Neuronal stem cell (in vitro differentiated cells): ENCODE results near the gene SGPP2.

Source experiments
- DNase-seq: peaks from one replicate; pipeline ENCODE4 v3.0.0-alpha.2; 2013; ENCODE audit warnings: low spot score
- H2AFZ ChIP-seq: one replicate; pipeline ENCODE4 v1.6.1; 2013; ENCODE audit warnings: mild to moderate bottlenecking, low read length, inconsistent platforms
- H2AK5ac ChIP-seq: 2 replicates; pipeline ENCODE4 v1.6.1; 2013; ENCODE audit warnings: low read depth, mild to moderate bottlenecking, inconsistent platforms, low read length, moderate library complexity, mixed read lengths
- H2BK120ac ChIP-seq: 2 replicates; pipeline ENCODE4 v1.6.1; 2013; ENCODE audit warnings: low read depth, mild to moderate bottlenecking, inconsistent platforms, low read length, moderate library complexity, mixed read lengths
- H2BK12ac ChIP-seq: one replicate; pipeline ENCODE4 v1.6.1; 2013; ENCODE audit warnings: low read length, inconsistent platforms
- H2BK15ac ChIP-seq: 2 replicates; pipeline ENCODE4 v1.6.1; 2013; ENCODE audit warnings: mild to moderate bottlenecking, low read length, inconsistent platforms, mixed read lengths
- H2BK5ac ChIP-seq: one replicate; pipeline ENCODE4 v1.6.1; 2013; ENCODE audit warnings: inconsistent platforms, mild to moderate bottlenecking, low read length, moderate library complexity
- H3K14ac ChIP-seq: one replicate; pipeline ENCODE4 v1.6.1; 2013; ENCODE audit warnings: low read length, inconsistent platforms
- H3K18ac ChIP-seq: 2 replicates; pipeline ENCODE4 v1.6.1; 2013; ENCODE audit warnings: low read length, inconsistent platforms
- H3K23ac ChIP-seq: 2 replicates; pipeline ENCODE4 v1.6.1; 2013; ENCODE audit warnings: low read depth, mild to moderate bottlenecking, mixed read lengths, low read length, inconsistent platforms; ENCODE audit not compliant: poor library complexity
- H3K27ac ChIP-seq: replicated peaks from 3 replicates; pipeline ENCODE4 v1.5.1; 2013; ENCODE audit warnings: low read length, inconsistent platforms
- H3K27me3 ChIP-seq, 3 experiments: 2 replicates each; pipeline ENCODE4 v1.6.1; 2013; ENCODE audit warnings: low read length in 3 of 3, mild to moderate bottlenecking in 2 of 3, inconsistent platforms in 1 of 3, low read depth in 1 of 3, mixed read lengths in 1 of 3, moderate library complexity in 1 of 3; ENCODE audit not compliant: control insufficient read depth in 3 of 3, insufficient read depth in 3 of 3
- H3K36me3 ChIP-seq, 2 donors: replicated peaks in 1 of 2; 2 replicates each; pipeline ENCODE4 v1.6.1; 2013; ENCODE audit warnings: low read length in 2 of 2; ENCODE audit not compliant: control insufficient read depth in 2 of 2, insufficient read depth in 2 of 2
- H3K4ac ChIP-seq: 2 replicates; pipeline ENCODE4 v1.6.1; 2013; ENCODE audit warnings: inconsistent platforms, mild to moderate bottlenecking, low read length, moderate library complexity
- H3K4me1 ChIP-seq, 2 donors: 1 replicate in 1 of 2; 2 replicates in 1 of 2; pipeline ENCODE4 v1.6.1; 2013; ENCODE audit warnings: low read length in 2 of 2, low read depth in 1 of 2; ENCODE audit not compliant: control insufficient read depth in 2 of 2, insufficient read depth in 1 of 2
- H3K4me2 ChIP-seq: one replicate; pipeline ENCODE4 v1.6.1; 2013; ENCODE audit warnings: mild to moderate bottlenecking, low read length, inconsistent platforms; ENCODE audit not compliant: insufficient read depth, poor library complexity, severe bottlenecking
- H3K4me3 ChIP-seq, 2 donors: 2 replicates each; pipeline ENCODE4 v1.5.1; 2013; ENCODE audit warnings: low read length in 2 of 2, mild to moderate bottlenecking in 2 of 2, inconsistent platforms in 1 of 2, moderate library complexity in 1 of 2
- H3K79me1 ChIP-seq: one replicate; pipeline ENCODE4 v1.6.1; 2013; ENCODE audit warnings: low read depth, mild to moderate bottlenecking, inconsistent platforms, low read length, moderate library complexity
- H3K9ac ChIP-seq: one replicate; pipeline ENCODE4 v1.6.1; 2013; ENCODE audit warnings: mild to moderate bottlenecking, low read depth, low read length, inconsistent platforms; ENCODE audit not compliant: poor library complexity
- H3K9me3 ChIP-seq, 2 donors: replicated peaks in 1 of 2; 2 replicates each; pipeline versions ENCODE3 to v1.6.1; 2013; ENCODE audit warnings: low read length in 2 of 2, mild to moderate bottlenecking in 2 of 2, inconsistent platforms in 1 of 2, low read depth in 1 of 2, mixed read lengths in 1 of 2, moderate library complexity in 1 of 2; ENCODE audit not compliant: control insufficient read depth in 2 of 2, insufficient read depth in 1 of 2
- H4K8ac ChIP-seq: one replicate; pipeline ENCODE4 v1.6.1; 2013; ENCODE audit warnings: low read depth, mild to moderate bottlenecking, inconsistent platforms, low read length, moderate library complexity
- H4K91ac ChIP-seq: one replicate; pipeline ENCODE4 v1.6.1; 2013; ENCODE audit warnings: low read length, low read depth, mild to moderate bottlenecking, inconsistent platforms; ENCODE audit not compliant: poor library complexity
- WGBS, 2 donors: extraction: QIAGEN DNeasy Blood & Tissue Kit; methylation state at CpG; one replicate each; pipeline ENCODE4 v1.1.7; 2013; ENCODE audit warnings: missing lambda C conversion rate in 2 of 2, mixed read lengths in 1 of 2; ENCODE audit not compliant: insufficient read length in 2 of 2, insufficient replicate concordance in 1 of 2; ENCODE audit errors: extremely low coverage in 2 of 2; 5-methylcytosine and 5-hydroxymethylcytosine counted together

SGPP2 gene

GRCh38 chr2:222523783-222524544 is 99.6 kb downstream of the SGPP2 start:
- Histone ChIP-seq H3K79me1 (no peaks in the 10 kb centered on the region), H3K4me1 (no peaks in the 10 kb centered on the region), H3K4ac (no peak overlapping the region), H3K18ac (no peak overlapping the region), H2AK5ac (no peak overlapping the region), H3K4me3 (no peak overlapping the region), H3K14ac (no peak overlapping the region), H3K27me3 (peaks cover 0 to 4% (median 2%) of the 10 kb centered on the region in 3 experiments), H3K27ac (no peak overlapping the region), H2AFZ (no peak overlapping the region), H4K8ac (no peak overlapping the region), H3K9me3 (no peaks in the 10 kb centered on the region), H3K36me3 (no peaks in the 10 kb centered on the region), H2BK120ac (no peak overlapping the region), H2BK5ac (no peak overlapping the region), H2BK12ac (no peak overlapping the region), H3K4me2 (no peak overlapping the region), H3K9ac (no peak overlapping the region), H4K91ac (no peak overlapping the region), H2BK15ac (no peak overlapping the region), H3K23ac (no peak overlapping the region)
- no CpG with 5 or more reads among the region's 4 CpGs for WGBS, 2 donors
- no peak for DNase-seq

DNA sequence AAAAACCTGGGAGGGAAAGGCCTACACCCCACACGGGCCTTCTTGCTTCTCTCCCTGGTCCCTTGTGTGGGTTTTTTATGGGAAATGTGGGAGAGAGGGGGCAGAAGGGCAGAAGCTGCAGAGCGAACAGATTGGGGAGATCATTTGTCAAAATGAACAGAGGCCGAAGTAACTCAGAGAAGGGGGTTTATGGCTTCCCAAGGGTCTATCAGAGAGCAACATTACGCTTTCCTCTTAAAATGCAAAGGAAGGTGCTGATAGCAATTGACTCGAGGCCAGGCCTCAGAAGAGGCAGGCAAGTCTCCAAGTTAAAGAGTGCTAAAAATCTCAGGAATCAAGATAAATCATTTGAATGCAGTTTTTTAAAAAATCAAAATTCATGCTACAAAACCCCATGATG is 101.5 kb downstream of the SGPP2 start:
- peak overlapping the region; percentile 22 for H2AFZ ChIP-seq
- no peaks in the 10 kb centered on the region for H3K36me3 ChIP-seq
- no peaks in the 10 kb centered on the region for H3K9me3 ChIP-seq
- no peak overlapping the region for H3K4ac ChIP-seq
- H4K91ac ChIP-seq: no peak overlapping the region
- no peak overlapping the region for H2BK5ac ChIP-seq
- DNase-seq: no peak
- no peaks in the 10 kb centered on the region for H3K79me1 ChIP-seq
- H3K9ac ChIP-seq: no peak overlapping the region
- H3K14ac ChIP-seq: no peak overlapping the region
- H2BK120ac ChIP-seq: no peak overlapping the region
- H2BK12ac ChIP-seq: no peak overlapping the region
- H3K23ac ChIP-seq: no peak overlapping the region
- peaks cover 0 to 2% (median 0%) of the 10 kb centered on the region in 3 experiments for H3K27me3 ChIP-seq
- H3K27ac ChIP-seq: no peak overlapping the region
- no peak overlapping the region for H2AK5ac ChIP-seq
- no peaks in the 10 kb centered on the region for H3K4me1 ChIP-seq
- H2BK15ac ChIP-seq: no peak overlapping the region
- H3K4me2 ChIP-seq: no peak overlapping the region
- no peak overlapping the region for H4K8ac ChIP-seq
- H3K4me3 ChIP-seq: no peak overlapping the region
- H3K18ac ChIP-seq: no peak overlapping the region
- WGBS, 2 donors: no CpG with 5 or more reads among the region's 5 CpGs

DNA sequence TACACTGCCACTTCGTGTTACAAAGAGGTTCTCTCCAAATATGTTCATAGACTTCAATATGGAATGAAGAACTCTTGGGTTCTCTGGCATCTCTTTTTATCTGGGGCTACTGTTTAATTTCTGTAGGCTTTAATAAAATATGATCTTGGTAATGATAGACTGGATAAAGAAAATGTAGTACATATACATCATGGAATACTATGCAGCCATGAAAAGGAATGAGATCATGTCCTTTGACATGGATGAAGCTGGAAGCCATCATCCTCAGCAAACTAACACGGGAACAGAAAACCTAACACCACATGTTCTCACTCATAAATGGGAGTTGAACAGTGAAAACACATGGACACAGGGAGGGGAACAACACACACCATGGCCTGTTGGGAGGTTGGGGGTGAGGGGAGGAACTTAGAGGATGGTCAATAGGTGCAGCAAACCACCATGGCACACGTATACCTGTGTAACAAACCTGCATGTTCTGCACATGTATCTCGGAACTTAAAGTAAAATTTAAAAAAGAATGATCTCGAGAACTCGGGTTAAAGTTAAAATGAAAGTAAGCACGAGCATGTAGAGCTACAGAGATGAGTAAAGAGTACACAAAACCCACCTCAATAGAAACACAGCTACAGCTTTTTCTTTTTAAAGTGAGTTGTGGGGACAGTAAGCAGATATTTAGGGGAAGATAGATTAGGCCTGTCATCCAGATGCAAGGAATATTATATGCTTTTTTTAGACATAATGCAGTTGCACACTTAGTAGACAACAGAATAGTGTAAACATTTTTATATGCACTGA is 102.3 kb downstream of the SGPP2 start:
- Histone ChIP-seq H4K91ac (no peak overlapping the region), H2BK12ac (no peak overlapping the region), H3K27ac (no peak overlapping the region), H2AFZ (no peak overlapping the region), H2BK5ac (no peak overlapping the region), H3K4me1 (no peaks in the 10 kb centered on the region), H3K18ac (no peak overlapping the region), H3K36me3 (no peaks in the 10 kb centered on the region), H3K79me1 (no peaks in the 10 kb centered on the region), H3K4me3 (no peak overlapping the region), H3K4ac (no peak overlapping the region), H3K4me2 (no peak overlapping the region), H2BK120ac (no peak overlapping the region), H3K27me3 (peaks cover 0 to 2% (median 0%) of the 10 kb centered on the region in 3 experiments), H2BK15ac (no peak overlapping the region), H3K23ac (no peak overlapping the region), H3K14ac (no peak overlapping the region), H2AK5ac (no peak overlapping the region), H3K9me3 (peaks cover 0 to under 1% of the 10 kb centered on the region in 2 donors), H4K8ac (no peak overlapping the region), H3K9ac (no peak overlapping the region)
- DNase-seq: no peak
- no CpG with 5 or more reads among the region's 7 CpGs for WGBS, 2 donors

- no CpG with 5 or more reads among the region's 5 CpGs for WGBS, 2 donors
- Histone ChIP-seq H3K23ac (no peak overlapping the region), H3K4me2 (no peak overlapping the region), H4K91ac (no peak overlapping the region), H2BK5ac (no peak overlapping the region), H3K18ac (no peak overlapping the region), H2AK5ac (no peak overlapping the region), H3K4ac (no peak overlapping the region), H3K9me3 (peaks cover 0 to 1% of the 10 kb centered on the region in 2 donors), H3K27ac (no peak overlapping the region), H3K36me3 (no peaks in the 10 kb centered on the region), H3K4me3 (no peak overlapping the region), H4K8ac (no peak overlapping the region), H3K27me3 (peaks cover 0 to 5% (median 0%) of the 10 kb centered on the region in 3 experiments), H3K9ac (no peak overlapping the region), H2BK120ac (no peak overlapping the region), H2BK12ac (no peak overlapping the region), H2BK15ac (no peak overlapping the region), H3K79me1 (no peaks in the 10 kb centered on the region), H3K14ac (no peak overlapping the region), H2AFZ (no peak overlapping the region), H3K4me1 (peaks cover 3 to 4% of the 10 kb centered on the region in 2 donors)
- no peak for DNase-seq
Measured at GRCh38 chr2:222532315-222532714, 108.0 kb downstream of the SGPP2 start.
